ENCODE results near the gene MXD4.
A peak's percentile ranks its signal among the peaks of the same experiment; 100 is the strongest.
"Not testable (repeated sequence)": the region's sequence is repeated elsewhere in the genome, so short reads cannot be mapped to it uniquely, and the experiment has no call there.

MXD4 gene

DNA sequence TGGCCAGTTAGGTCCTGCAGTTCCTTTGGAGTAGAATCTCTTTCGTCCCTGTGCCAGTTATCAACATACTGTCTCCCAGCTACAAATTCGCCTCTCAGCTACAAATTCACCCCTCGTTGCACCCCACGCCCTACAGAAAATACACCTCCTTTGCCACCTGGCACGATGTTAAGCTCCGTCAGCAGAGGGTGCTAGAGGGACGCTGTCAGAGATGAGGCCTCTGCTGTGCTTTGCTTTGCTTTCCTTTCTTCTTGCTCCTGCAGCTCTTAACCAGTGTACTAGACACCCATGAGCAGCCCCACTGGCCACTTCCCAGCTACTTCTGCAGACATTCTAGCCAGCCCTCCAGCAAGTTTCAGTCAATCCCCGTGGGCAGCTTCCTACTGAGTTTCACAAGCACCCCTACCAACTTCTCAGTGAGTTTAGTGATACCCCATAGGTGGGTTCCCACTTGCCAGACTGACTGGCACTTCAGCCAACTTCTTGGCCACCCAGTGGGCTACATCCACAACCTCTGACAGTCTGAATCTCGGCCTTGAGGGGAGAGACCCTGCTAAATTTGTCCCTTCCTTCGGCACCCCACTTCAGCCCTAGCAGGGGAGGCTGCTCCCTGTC lies 41.8 kb downstream of the MXD4 start:
- peak; percentile 73 to 77 for DNase-seq (ENCODE audit: low spot score in 2 of 2)
- peaks cover 8% of the 10 kb centered on the region for H3K36me3 Mint-ChIP-seq (ENCODE audit: insufficient read depth)
- ATAC-seq (replicated peaks; ENCODE audit: extremely low read depth, poor library complexity, severe bottlenecking), result peak; percentile 93
- peak overlapping the region; percentile 50 for H3K27ac Mint-ChIP-seq (ENCODE audit: low read depth)
- no peaks in the 10 kb centered on the region for H3K27me3 Mint-ChIP-seq
- H3K4me1 Mint-ChIP-seq, result peaks cover 8% of the 10 kb centered on the region
- no peak overlapping the region for H3K4me3 Mint-ChIP-seq
- no peaks in the 10 kb centered on the region for H3K9me3 Mint-ChIP-seq

DNA sequence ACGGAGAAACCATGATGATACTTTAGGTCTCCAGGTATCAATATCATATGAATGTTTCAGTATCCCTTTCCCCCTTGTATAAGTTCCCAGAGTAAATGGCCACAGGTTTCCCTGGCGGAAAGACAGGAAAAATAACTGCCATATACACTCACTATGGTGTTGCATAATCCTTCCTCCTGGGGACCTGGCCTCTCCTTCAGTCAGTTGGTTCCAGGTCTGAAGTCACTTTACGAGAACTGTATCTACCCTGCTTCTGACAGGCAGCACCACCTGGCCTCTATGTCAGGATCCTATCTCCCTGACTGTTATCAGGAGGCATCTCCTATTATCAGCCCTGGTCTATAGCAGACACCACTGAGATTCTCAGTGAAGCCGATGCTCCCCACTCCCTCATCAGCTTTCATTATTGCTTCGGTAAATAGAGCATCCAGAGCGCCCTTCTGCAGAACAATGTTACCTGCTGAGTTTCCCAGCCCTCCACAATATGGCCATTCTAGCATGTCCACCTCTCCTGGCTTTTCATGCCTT lies 42.6 kb downstream of the MXD4 start:
- H3K27me3 Mint-ChIP-seq, result no peaks in the 10 kb centered on the region
- H3K36me3 Mint-ChIP-seq (ENCODE audit: insufficient read depth), result peaks cover 8% of the 10 kb centered on the region
- peaks cover 8% of the 10 kb centered on the region for H3K4me1 Mint-ChIP-seq
- no peak overlapping the region for H3K4me3 Mint-ChIP-seq
- no peak for DNase-seq (ENCODE audit: low spot score in 2 of 2)
- no peak overlapping the region for H3K27ac Mint-ChIP-seq (ENCODE audit: low read depth)
- no peak for ATAC-seq (replicated peaks; ENCODE audit: extremely low read depth, poor library complexity, severe bottlenecking)
- no peaks in the 10 kb centered on the region for H3K9me3 Mint-ChIP-seq

DNA sequence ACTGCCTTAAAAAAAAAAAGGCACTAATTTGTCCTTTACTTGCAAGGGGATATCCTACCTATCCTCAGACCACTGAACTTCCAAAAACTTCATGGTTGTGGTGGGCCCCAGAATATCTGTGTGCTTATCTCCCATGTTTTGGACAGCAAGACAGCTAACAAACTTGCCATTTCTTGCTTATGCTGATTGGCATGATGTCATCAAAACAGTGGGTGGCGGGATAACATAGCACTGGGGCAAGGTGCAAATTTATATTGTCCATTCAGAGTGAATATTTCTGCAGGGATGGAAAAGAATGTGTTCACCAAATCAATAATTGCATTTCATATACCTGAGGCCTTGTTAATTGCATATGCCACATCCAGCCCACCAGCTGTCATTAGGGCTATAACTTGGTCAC lies 43.5 kb downstream of the MXD4 start:
- DNase-seq (ENCODE audit: low spot score in 2 of 2) (no peak), ATAC-seq (replicated peaks; ENCODE audit: extremely low read depth, poor library complexity, severe bottlenecking) (no peak)
- Mint-ChIP-seq H3K9me3 (no peaks in the 10 kb centered on the region), H3K27ac (ENCODE audit: low read depth) (no peak overlapping the region), H3K4me3 (no peak overlapping the region), H3K4me1 (peaks cover 8% of the 10 kb centered on the region), H3K36me3 (ENCODE audit: insufficient read depth) (peaks cover 6% of the 10 kb centered on the region), H3K27me3 (no peaks in the 10 kb centered on the region)

DNA sequence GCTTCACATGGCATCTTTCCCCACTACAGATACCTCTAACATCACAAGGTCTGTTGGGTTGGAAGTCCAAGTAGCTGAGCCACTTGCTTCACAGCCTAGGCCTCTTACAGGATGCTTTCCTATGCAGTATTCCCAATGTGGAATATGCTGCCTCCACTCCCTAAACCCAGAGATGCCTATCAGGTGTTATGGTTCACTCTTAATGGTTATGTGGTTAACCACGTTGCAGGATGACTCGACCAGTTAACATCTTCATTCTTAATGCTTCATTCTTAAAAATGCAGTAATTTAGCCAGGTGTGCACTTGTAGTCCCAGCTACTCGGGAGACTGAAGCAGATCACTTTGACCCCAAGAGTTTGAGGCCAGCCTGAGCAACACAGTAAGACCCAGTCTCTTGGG lies 44.2 kb downstream of the MXD4 start:
- Mint-ChIP-seq H3K36me3 (ENCODE audit: insufficient read depth) (peaks cover under 1% of the 10 kb centered on the region), H3K27me3 (no peaks in the 10 kb centered on the region), H3K9me3 (no peaks in the 10 kb centered on the region), H3K4me1 (peaks cover 8% of the 10 kb centered on the region), H3K27ac (ENCODE audit: low read depth) (no peak overlapping the region), H3K4me3 (no peak overlapping the region)
- DNase-seq (ENCODE audit: low spot score in 2 of 2), result no peak
- ATAC-seq (replicated peaks; ENCODE audit: extremely low read depth, poor library complexity, severe bottlenecking), result no peak

DNA sequence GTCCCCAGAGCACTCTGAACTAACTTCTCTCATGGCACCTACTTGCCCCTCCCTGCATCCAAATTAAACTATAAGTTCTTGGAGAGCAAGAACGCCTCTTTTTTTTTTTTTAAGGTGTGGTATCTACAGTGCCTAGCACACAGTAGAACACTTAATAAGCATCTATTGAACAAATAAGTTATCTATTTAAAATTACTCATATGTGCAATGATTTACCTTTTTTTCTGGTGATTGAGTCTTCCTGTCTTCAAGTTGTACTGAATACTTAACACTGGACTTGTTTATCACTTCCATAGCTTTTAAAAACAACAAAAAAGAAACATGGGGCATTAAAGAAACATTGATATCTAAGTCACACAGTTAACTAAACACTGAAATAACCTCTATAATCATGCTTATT lies 49.1 kb downstream of the MXD4 start:
- Mint-ChIP-seq H3K4me3 (no peak overlapping the region), H3K9me3 (no peaks in the 10 kb centered on the region), H3K27me3 (no peaks in the 10 kb centered on the region), H3K27ac (ENCODE audit: low read depth) (no peak overlapping the region), H3K36me3 (ENCODE audit: insufficient read depth) (peaks cover 2% of the 10 kb centered on the region), H3K4me1 (no peaks in the 10 kb centered on the region)
- ATAC-seq (replicated peaks; ENCODE audit: extremely low read depth, poor library complexity, severe bottlenecking) (no peak), DNase-seq (ENCODE audit: low spot score in 2 of 2) (no peak)

DNA sequence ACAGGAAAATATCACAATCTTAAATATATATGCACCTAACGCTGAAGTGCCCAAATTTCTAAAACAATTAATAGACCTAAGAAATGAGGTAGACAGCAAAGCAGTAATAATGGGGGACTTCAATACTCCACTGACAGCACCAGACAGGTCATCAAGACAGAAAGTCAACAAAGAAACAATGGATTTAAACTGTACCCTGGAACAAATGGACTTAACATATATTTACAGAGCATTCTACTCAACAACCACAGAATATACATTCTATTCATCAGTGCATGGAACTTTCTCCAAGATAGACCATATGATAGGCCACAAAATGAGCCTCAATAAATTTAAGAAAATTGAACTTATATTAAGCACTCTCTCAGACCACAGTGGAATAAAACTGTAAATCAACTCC lies 59.1 kb downstream of the MXD4 start:
- not testable (repeated sequence) for H3K9me3 Mint-ChIP-seq; ATAC-seq (replicated peaks; ENCODE audit: extremely low read depth, poor library complexity, severe bottlenecking); H3K36me3 Mint-ChIP-seq (ENCODE audit: insufficient read depth); DNase-seq (ENCODE audit: low spot score in 2 of 2); H3K27ac Mint-ChIP-seq (ENCODE audit: low read depth); H3K4me1 Mint-ChIP-seq; H3K4me3 Mint-ChIP-seq; H3K27me3 Mint-ChIP-seq

All from central memory CD8-positive, alpha-beta T cell (primary cell).